PC-3 (cell line): ENCODE measurements around the gene SELENOM. TPM values are rescaled to one million over a fixed set of nuclear protein-coding genes. Genes with fewer than 3 reads are reported as not detected.

Experiments
- ATAC-seq: fragments of 200-7000 bp; cut with Tn5 transposase; 2 replicates; pipeline ENCODE4 v1.9.1; 2020; ENCODE audit warnings: mild to moderate bottlenecking, moderate library complexity
- BruUV-seq: library from RNA; stranded (reverse); fragments of 400-500 nt; replicated peaks from 2 replicates; lab custom pipeline; 2021; lab: Mats Ljungman, UMichigan
- CTCF ChIA-PET: fragments of 300-600 bp; sonication (Branson Sonifier 250); formaldehyde crosslinking; loops from one replicate; lab custom pipeline; 2022; ENCODE audit warnings: antibody characterized with exemption; lab: Charles Lee
- POLR2A ChIA-PET: fragments of 300-600 bp; sonication (Branson Sonifier 250); formaldehyde crosslinking; loops from one replicate; lab custom pipeline; 2022; ENCODE audit warnings: antibody characterized with exemption; ENCODE audit not compliant: unreplicated experiment; lab: Charles Lee
- DNase-seq: peaks from one replicate; pipeline ENCODE4 v3.0.0-alpha.2; 2015
- H2AFZ ChIP-seq: fragments of 300-600 bp; sonication (generic); 2 replicates; pipeline ENCODE4 v1.6.0; 2016; ENCODE audit warnings: antibody characterized with exemption, low read length
- H3F3A ChIP-seq: fragments of 300-600 bp; sonication (generic); one replicate; pipeline ENCODE4 v1.6.0; 2017; ENCODE audit warnings: antibody characterized with exemption, low read length, control low read depth, mild to moderate bottlenecking; ENCODE audit not compliant: unreplicated experiment
- H3K27ac ChIP-seq: fragments of 300-600 bp; sonication (generic); 2 replicates; pipeline ENCODE4 v1.5.1; 2016; ENCODE audit warnings: mild to moderate bottlenecking, low read length
- H3K27me3 ChIP-seq: fragments of 300-600 bp; sonication (generic); 2 replicates; pipeline ENCODE4 v1.6.1; 2016; ENCODE audit warnings: low read length, mixed read lengths
- H3K36me3 ChIP-seq: fragments of 300-600 bp; sonication (generic); 2 replicates; pipeline ENCODE4 v1.6.1; 2016; ENCODE audit warnings: low read depth, mixed run types, low read length, mixed read lengths
- H3K4me1 ChIP-seq: fragments of 300-600 bp; sonication (generic); 2 replicates; pipeline ENCODE4 v1.5.1; 2016; ENCODE audit warnings: low read length; ENCODE audit not compliant: insufficient read depth
- H3K4me2 ChIP-seq: fragments of 300-600 bp; sonication (generic); 2 replicates; pipeline ENCODE4 v1.6.0; 2016; ENCODE audit warnings: low read length
- H3K4me3 ChIP-seq: fragments of 300-600 bp; sonication (generic); 2 replicates; pipeline ENCODE4 v1.5.1; 2016; ENCODE audit warnings: mild to moderate bottlenecking, low read length, mixed read lengths
- H3K79me2 ChIP-seq: fragments of 300-600 bp; sonication (generic); 2 replicates; pipeline ENCODE4 v1.6.1; 2017; ENCODE audit warnings: low read length, mixed read lengths
- H3K9ac ChIP-seq: fragments of 300-600 bp; sonication (generic); 2 replicates; pipeline ENCODE4 v1.6.0; 2016; ENCODE audit warnings: mild to moderate bottlenecking, low read length
- H3K9me2 ChIP-seq: fragments of 300-600 bp; sonication (generic); replicated peaks from 2 replicates; pipeline ENCODE4 v1.6.1; 2016; ENCODE audit warnings: mixed run types, low read length, mixed read lengths
- H3K9me3 ChIP-seq: fragments of 300-600 bp; sonication (generic); 2 replicates; pipeline ENCODE4 v1.6.1; 2016; ENCODE audit warnings: low read length, mixed read lengths
- H4K20me1 ChIP-seq: fragments of 300-600 bp; sonication (generic); 2 replicates; pipeline ENCODE4 v1.6.1; 2016; ENCODE audit warnings: low read length, mixed read lengths
- EZH2 ChIP-seq: fragments of 300-600 bp; sonication (generic); IDR thresholded peaks from one replicate; pipeline ENCODE4 v1.6.1; 2017; ENCODE audit warnings: antibody characterized with exemption, mild to moderate bottlenecking, low read length; ENCODE audit not compliant: unreplicated experiment
- EZH2phosphoT487 ChIP-seq: fragments of 300-600 bp; sonication (generic); IDR thresholded peaks from 2 replicates; pipeline ENCODE4 v1.6.1; 2018; ENCODE audit warnings: mild to moderate bottlenecking, antibody characterized with exemption, low read length, borderline replicate concordance
- intact Hi-C: fragments of 100-400 bp; cut with micrococcal nuclease; formaldehyde crosslinking; loops from 2 replicates; pipeline ENCODE4 v1.9.0; 2023
- total RNA-seq: library from RNA; depleted of rRNA; stranded (reverse); fragments of >200 nt; gene quantifications from 2 replicates; pipeline ENCODE4 v1.2.3, GENCODE V29; 2014
- TF ChIP-seq, protein P1 (sequence below): fragments of 300-600 bp; sonication (generic); conservative IDR thresholded peaks from 2 replicates; pipeline ENCODE4 v1.5.1; 2017; ENCODE audit warnings: antibody characterized with exemption, low read depth, mild to moderate bottlenecking, low read length

SELENOM gene
- total RNA-seq, 1 experiment from 2014 or later, result 36.8 TPM

DNA sequence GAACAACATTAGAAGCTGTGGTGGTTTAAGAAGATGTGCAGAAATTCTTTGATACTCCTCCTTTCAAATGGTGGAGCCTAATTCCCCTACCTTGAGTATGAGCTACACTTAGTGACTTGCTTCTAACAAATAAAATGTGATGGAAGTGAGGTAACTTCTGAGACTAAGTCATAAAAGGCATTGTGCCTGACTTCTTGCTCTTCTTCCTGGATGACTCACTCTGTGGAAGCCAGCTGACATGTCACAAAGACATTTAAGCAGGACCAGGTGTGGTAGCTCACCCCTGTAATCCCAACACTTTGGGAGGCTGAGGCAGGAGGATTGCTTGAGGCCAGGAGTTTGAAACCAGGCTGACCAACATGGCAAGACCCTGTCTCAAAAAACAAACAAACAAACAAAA, 36.9 kb upstream of the SELENOM start:
- Histone ChIP-seq H3K9me2 (no peaks in the 10 kb centered on the region), H3K4me3 (no peak overlapping the region), H4K20me1 (no peaks in the 10 kb centered on the region), H3K9ac (no peak overlapping the region), H3K79me2 (no peaks in the 10 kb centered on the region), H3K9me3 (no peaks in the 10 kb centered on the region), H3K4me1 (no peaks in the 10 kb centered on the region), H3F3A (no peaks in the 10 kb centered on the region), H3K27me3 (no peaks in the 10 kb centered on the region), H2AFZ (no peak overlapping the region), H3K36me3 (no peaks in the 10 kb centered on the region), H3K4me2 (no peak overlapping the region), H3K27ac (no peak overlapping the region)
- BruUV-seq, result no TSS peak
- DNase-seq, result peak; percentile 54
- ATAC-seq, result peak; percentile 57
- CTCF ChIA-PET, result interaction anchor here (0.7 to 1.1 kb wide), 2 partner anchors 37 to 168 kb away, joined by 3 read pairs; partner anchors contain the start of gene SELENOM
- TF ChIP-seq, protein P1, sequence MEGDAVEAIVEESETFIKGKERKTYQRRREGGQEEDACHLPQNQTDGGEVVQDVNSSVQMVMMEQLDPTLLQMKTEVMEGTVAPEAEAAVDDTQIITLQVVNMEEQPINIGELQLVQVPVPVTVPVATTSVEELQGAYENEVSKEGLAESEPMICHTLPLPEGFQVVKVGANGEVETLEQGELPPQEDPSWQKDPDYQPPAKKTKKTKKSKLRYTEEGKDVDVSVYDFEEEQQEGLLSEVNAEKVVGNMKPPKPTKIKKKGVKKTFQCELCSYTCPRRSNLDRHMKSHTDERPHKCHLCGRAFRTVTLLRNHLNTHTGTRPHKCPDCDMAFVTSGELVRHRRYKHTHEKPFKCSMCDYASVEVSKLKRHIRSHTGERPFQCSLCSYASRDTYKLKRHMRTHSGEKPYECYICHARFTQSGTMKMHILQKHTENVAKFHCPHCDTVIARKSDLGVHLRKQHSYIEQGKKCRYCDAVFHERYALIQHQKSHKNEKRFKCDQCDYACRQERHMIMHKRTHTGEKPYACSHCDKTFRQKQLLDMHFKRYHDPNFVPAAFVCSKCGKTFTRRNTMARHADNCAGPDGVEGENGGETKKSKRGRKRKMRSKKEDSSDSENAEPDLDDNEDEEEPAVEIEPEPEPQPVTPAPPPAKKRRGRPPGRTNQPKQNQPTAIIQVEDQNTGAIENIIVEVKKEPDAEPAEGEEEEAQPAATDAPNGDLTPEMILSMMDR, result no peak
- TF ChIP-seq EZH2phosphoT487 (no peak), EZH2 (no peak)
- intact Hi-C loops, result no loop called here
- POLR2A ChIA-PET, result interaction anchor here (0.7 kb wide), 1 partner anchor 81 kb away, joined by 3 read pairs; no protein-coding TSS in a partner anchor

DNA sequence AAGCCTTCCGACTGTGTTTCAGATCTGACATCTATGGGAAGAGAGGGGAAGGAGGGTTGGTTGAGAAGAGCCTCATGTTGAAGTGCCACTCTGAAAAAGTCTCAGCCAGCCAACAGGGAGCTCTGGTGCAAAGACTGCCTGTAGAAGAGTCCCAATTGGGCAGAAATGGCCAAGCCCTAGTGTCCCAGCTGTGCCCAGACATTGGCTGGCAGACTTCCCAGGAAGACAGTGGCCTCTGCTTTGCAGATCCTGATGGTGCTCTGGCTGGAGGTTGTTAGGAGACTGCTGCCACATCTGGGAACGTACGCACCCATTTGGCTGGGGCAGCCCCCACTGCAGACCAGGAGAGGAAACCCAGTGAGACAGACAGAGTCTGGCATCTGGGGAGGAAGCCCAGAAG, 36.2 kb upstream of the SELENOM start:
- intact Hi-C loops, result no loop called here
- no peaks in the 10 kb centered on the region for H3K4me1 ChIP-seq
- POLR2A ChIA-PET, result no interaction called here

DNA sequence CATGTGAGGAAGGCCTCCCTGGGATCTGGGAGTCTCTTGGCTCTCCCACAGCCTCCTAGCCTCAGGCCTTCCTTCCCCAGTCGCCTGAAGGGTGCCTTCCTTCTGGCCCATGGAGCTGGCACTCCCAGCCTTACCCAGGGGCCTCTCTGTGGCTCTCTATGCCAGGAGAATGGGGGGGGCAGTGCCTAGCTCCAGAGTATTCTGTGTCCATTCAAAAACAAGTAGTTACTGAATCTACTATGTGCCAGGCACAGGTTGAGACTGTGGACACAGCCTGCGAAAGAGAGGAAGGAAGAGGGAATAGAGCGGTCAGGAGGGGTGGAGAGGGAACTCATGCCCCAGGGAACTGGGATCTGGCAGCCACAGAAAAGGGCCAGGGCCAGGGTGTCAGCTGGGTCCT, 35.7 kb upstream of the SELENOM start:
- no peaks in the 10 kb centered on the region for H3K79me2 ChIP-seq
- H3K4me2 ChIP-seq, result no peak overlapping the region
- H4K20me1 ChIP-seq, result no peaks in the 10 kb centered on the region
- no peaks in the 10 kb centered on the region for H3F3A ChIP-seq
- no peaks in the 10 kb centered on the region for H3K4me1 ChIP-seq
- H3K4me3 ChIP-seq, result no peak overlapping the region
- H3K9me3 ChIP-seq, result no peaks in the 10 kb centered on the region
- TF ChIP-seq EZH2phosphoT487, result no peak
- TF ChIP-seq, protein P1, result no peak
- TF ChIP-seq EZH2, result no peak
- intact Hi-C loops, result no loop called here
- no TSS peak for BruUV-seq
- no peaks in the 10 kb centered on the region for H3K9me2 ChIP-seq
- POLR2A ChIA-PET, result no interaction called here
- H3K9ac ChIP-seq, result no peak overlapping the region
- H2AFZ ChIP-seq, result no peak overlapping the region
- DNase-seq (no peak), ATAC-seq (no peak)
- no peak overlapping the region for H3K27ac ChIP-seq
- CTCF ChIA-PET, result no interaction called here
- no peaks in the 10 kb centered on the region for H3K27me3 ChIP-seq
- H3K36me3 ChIP-seq, result no peaks in the 10 kb centered on the region

More for the DNA sequence above, 36.2 kb upstream of the SELENOM start:
- Histone ChIP-seq H3K9ac (no peak overlapping the region), H3K4me2 (no peak overlapping the region), H3K4me3 (no peak overlapping the region), H3K79me2 (no peaks in the 10 kb centered on the region), H3K36me3 (no peaks in the 10 kb centered on the region), H3F3A (no peaks in the 10 kb centered on the region), H4K20me1 (no peaks in the 10 kb centered on the region), H2AFZ (no peak overlapping the region), H3K9me3 (no peaks in the 10 kb centered on the region), H3K27ac (no peak overlapping the region), H3K27me3 (no peaks in the 10 kb centered on the region), H3K9me2 (no peaks in the 10 kb centered on the region)
- no peak for ATAC-seq
- TF ChIP-seq, protein P1, result no peak
- TF ChIP-seq EZH2, result no peak
- TF ChIP-seq EZH2phosphoT487, result no peak
- DNase-seq, result no peak
- CTCF ChIA-PET, result interaction anchor here (1.1 kb wide), 1 partner anchor 36 kb away, joined by 3 read pairs; the partner anchor contains the start of gene SELENOM
- BruUV-seq, result no TSS peak
